NCI-H2107 (cell line): Measurements from ENCODE around the gene DPYD.

Experiments
- DNase-seq: peaks from one replicate; lab custom pipeline; 2025; lab: John Stamatoyannopoulos, UW

The DPYD gene

DNA sequence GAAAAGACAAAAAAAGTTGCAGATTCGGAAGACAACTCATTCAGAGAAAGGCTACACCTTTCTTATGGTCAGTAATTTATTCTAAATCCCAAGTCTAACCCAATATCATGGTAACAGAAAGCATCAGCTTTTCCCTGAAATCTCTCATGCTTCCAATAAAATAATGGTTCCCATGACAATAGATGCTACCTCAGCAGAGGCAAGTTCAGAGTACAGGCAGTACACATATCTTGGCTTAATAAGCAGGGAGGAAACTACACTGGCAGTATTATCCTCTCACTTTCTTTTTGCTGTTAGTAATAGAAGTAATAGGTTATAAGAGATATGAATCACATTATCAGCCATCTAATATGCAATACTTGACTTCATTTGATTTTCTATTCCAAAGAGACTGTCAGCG is 137.1 kb downstream of the DPYD start:
- no peak for DNase-seq

DNA sequence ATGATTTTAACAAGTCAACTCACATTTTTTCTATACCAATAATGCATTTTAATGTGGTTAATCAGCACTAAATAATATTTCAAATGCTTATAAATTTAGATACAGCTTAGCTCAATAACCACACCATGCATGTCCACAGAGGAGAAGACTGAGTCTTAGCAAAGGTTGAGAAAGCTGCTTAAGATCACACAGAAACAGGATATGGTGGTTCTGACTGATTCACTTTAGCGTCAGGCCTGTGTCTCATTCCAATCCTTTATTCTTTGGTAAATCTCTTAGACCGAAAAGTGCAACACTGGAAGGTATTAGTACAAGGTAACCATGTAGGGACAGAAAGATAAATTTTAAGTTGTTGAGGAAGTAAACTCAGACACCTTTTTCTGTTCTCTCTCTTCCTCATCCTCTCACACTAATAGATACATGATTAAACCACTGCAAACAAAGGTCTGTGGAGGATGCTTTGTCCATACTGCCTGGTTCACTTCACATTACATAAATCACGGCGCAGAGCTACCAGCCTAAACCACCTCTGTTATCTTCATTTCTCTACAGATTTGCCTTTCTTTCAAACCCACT is 139.0 kb downstream of the DPYD start:
- DNase-seq, result no peak

DNA sequence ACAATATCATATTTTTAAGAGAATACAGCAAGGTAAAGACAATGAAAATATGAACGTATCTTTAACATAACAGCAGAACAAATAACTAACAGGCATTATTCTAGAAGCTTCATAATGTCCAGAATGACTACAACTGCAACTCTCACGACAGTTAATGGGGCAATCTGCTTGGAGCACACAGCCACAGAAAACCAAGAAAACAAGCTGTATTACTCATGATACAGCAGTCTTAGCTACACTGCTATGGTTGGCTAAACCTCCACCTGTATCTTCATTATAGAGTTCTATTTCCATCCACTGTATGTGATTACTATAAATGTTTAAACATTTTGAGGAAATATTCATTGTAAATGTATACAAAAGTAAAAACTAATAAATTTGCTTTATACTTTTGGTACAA is 139.9 kb downstream of the DPYD start:
- DNase-seq, result no peak

DNA sequence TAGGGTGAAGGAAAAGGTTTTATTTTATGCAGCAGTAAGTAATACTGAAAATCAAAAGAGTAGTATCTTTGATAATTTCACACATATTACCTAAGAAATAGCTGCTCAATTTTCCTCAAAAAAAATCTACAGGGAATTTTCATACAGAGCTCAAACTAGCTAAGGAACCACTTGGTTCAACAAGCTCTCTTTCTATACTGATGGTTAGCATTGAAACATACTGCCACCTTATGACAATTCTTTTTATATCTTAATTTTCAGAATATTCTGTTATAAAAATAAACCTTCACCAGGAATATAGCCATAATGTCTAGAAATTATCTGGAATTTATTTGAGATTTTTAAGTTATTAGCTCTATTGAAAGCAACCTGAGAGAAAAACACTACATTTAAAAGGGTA is 142.1 kb downstream of the DPYD start:
- no peak for DNase-seq

DNA sequence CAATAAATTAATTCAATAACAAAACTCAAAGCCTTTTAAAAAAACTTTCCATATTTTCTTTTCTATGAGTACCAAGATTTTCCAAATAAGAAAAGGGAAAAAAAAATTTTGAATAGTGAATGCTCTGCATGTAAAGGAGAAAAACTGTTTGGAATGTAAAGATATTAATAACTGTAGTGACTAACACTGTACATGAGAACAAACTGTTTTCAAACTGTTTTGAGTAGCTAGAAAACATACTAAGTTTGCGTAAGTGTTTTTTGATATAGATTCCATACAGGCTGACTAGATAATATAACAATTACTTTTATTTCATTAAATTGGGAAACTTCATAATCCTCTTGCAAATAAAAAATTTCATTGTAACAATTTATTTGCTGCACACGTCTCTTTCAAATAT is 150.5 kb downstream of the DPYD start:
- no peak for DNase-seq

DNA sequence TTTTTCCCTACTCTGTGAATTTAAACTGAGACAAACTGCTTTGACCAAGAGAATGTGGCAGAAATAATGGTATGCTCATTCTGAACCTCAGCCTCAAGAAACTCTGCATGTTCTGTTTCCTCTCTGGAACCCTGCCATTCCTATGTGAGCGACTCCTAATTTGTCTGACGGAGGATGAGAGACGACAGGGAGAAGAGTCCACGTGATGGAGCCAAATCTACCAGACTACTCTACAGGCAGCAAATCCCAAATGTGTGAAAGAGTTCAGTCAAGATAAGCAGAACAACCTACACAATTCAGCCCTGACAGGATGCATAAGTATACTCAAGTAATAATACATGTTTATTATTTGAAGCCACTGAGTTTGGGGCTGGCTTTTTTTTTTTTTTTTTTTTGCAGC is 153.5 kb downstream of the DPYD start:
- no peak for DNase-seq

DNA sequence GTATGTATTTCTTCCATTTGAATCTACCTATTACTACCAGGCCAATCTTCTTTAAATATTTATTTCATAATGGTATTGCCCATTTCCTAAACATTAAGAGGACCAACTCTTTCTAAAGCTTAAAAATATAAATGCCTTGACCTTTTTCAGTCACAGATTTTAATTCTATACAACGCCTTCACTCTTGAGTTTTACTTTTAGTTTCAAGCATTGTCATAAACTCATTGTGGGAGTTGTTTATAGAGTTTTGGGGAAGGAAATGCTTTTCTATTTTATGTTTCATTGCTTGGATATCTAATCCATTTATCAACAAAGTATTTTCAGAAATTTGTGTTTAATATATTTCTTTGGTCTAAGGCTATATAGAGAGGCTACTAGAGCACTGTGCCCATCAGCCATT is 155.8 kb downstream of the DPYD start:
- no peak for DNase-seq

DNA sequence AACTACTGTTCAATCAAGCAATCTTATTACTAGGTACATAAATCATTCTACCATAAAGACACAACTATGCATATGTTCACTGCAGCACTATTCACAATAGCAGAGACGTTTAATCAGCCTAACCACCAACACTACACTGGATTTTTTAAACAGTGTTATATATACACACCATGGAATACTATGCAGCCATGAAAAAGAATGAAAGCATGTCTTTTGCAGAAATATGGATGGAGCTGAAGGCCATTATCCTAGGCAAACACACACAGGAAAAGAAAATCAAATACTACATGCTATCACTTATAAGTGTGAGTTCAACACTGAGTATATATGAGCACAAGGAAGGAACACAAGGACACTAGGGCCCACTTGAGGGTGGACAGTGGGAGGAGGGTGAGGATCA is 159.2 kb downstream of the DPYD start:
- no peak for DNase-seq

DNA sequence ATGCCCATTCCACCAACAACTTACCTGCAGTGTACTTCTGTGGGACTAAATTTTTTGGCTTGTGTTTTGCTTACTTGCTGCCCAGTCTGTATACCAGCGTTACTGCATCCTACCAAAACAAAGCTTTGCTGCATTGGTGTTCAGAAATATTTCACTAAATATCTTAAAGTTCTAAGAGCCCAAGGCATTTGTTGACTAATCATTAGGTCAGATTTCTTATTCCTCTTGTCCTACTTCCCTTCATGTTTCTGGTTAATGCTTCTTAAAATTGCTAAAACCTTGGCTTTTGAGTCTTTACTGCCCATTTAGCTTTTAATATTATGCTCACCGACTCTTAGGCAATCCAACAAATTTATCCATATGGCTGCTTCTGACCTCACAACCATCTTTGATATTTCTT is 161.8 kb downstream of the DPYD start:
- no peak for DNase-seq

DNA sequence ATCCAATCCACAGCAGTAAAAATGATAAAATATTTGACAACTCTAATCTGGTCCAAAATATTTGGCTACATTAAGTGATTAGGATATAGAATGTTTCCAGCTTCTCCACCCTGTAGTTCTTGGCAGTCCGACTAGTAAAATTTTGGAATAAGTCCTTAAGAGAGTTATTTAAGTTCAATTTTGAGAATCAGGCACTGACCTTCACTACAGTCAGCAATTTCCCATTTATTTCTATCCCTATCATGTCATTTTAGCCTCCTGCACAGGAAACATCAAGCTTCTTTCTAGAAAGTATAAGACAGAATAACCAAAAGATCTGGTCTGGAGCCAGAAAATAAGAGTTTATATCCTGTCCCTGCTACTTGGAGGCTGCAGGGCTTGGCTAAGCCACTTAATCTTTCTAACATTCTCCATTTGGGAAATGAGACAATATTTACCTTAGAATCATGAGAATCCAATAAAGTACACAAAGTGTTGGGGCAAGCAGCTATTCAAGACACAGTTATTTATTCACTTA is 162.2 kb downstream of the DPYD start:
- no peak for DNase-seq

DNA sequence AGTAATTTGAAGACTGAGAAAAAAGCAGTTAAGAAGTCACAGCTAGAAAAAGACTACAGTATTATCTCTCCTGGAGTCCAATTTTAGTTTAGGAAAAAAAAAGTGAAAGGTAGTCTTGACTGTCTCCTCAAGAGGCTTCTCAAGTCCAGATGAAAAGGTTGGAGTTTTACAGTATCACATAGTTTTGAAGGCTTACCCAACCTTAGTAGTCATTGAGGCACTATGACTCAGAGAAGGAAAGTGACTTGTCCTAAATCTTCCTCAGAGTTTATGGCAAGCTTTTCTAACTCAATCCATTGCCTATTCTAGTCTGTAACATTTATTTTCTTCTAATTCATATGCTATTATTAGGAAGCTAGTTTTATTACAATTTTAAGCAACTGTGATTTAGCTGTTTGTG is 174.9 kb downstream of the DPYD start:
- no peak for DNase-seq

DNA sequence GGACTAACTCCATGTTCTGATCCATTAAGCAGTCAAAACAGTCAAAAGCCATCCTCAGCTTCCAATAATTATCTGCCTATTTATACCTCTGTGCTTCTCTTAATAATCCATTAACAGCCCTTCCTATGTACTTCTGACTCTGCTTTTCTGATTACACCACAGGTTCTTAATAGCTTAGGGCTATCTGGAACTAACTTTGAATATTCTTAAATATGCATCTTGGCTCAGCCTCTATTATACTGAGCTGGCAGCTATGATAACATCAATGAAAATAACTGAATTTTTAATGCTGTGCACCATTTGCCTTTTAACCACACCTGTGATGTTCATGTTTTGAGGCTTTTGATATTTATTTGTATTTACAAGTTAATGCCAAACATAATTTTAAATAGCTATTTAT is 175.9 kb downstream of the DPYD start:
- DNase-seq, result no peak

DNA sequence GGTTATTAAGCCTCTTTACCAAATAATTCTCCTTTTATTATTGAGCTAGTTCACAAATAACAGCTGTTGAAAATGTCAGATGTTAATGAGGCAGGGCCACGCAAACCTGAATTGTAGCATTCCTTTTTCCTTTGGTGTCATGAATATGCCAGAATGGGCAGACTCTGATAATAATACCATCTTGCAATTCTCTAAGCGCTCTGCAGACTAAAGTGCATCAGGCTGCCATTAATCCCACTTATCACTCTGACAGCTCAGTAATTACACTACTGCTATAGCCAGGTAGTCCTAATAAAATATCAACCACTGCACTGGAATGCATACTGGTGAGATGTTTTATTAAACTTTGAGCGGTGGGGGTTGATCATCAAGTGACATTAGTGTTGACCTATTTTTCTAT is 177.7 kb downstream of the DPYD start:
- no peak for DNase-seq

DNA sequence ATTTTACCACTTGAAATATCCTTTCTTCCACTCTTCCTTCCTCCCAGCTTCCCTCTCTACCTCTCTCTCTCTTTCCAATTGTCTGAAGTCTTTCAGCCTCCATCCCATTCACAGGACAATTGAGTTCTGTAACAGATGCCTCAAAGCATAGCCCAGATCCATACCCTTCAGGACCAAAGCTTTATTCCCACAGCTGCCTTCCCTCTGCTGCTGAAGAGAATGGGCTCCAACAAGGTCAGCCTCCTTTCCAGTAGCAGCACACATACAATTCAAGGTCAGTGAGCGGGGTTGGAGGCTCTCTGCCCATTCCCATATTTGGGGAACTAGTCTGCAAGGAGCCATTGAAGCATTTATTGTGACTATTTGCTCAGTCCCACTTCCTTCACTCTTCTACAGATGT is 179.9 kb downstream of the DPYD start:
- DNase-seq, result no peak

DNA sequence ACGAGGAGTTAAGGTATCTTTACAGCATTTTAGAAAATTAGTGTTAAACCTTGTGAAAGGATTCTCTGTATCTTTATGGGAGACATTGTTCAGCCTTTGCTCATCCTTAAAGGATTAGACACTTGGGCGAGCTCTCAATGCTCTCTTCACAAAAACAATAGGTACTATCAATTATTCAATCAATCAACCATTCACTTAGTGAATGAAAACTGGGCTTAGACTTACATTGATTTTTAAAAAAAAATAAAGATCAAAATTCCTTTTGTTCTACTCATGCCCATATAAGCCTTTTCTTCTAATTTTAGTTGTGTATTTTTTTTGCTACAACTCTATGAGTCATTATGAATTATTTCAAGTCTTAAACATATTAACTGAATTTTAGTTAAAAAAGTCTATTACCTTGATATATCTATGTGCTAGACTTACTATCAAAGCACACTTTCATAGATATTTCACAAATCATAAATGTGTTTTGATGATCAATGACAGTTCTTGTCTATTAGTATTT is 181.2 kb downstream of the DPYD start:
- no peak for DNase-seq

DNA sequence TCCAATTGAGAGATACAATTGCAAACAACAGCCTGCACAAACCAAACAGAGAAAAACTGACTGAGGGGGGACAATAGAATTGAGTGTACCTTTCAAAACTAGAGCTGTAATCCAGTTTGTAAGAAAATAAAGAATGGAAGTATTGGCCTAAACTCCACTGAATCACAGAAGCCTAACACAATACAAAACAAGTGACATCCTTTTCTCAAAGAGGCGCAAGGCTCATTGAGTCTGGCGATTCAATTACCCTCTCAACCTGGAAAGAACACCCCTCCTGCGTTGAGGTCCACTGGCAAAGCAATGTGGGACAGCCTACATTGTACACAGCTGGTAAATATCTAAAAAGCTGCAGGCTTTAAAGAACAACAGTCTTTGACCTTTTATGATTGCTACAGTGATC is 182.6 kb downstream of the DPYD start:
- no peak for DNase-seq

DNA sequence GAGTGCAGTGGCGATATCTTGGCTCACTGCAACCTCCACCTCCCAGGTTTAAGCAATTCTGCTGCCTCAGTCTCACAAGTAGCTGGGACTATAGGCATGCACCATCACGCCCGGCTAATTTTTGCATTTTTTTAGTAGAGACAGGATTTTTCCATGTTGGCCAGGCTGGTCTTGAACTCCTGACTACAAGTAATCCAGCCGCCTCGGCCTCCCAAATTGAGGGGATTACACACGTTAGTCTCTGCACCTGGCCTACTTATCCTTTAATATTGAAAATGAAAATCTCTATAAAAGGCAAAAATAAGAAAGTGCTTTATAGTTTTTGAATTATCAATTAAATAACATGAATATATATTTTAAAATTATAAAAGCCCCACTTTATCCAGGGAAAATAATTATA is 190.6 kb downstream of the DPYD start:
- DNase-seq, result no peak

DNA sequence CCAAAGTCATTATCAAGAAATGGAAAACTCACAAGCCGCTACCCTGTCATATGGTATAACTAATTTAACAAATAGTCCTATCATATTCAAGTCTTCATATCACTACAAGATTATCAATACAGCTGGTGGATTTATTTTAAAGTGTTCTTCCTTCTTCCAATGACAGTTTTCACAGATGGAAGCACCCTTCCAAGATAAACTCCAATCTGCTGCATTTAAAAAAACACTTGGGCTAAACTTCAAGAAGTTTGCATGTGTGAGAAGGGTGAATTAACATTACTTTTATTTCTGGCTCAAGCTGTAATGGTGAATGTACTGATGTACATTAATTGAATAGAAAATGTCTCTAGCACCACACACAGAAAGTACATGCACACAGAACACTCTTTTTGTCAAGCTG is 192.4 kb downstream of the DPYD start:
- DNase-seq, result no peak

DNA sequence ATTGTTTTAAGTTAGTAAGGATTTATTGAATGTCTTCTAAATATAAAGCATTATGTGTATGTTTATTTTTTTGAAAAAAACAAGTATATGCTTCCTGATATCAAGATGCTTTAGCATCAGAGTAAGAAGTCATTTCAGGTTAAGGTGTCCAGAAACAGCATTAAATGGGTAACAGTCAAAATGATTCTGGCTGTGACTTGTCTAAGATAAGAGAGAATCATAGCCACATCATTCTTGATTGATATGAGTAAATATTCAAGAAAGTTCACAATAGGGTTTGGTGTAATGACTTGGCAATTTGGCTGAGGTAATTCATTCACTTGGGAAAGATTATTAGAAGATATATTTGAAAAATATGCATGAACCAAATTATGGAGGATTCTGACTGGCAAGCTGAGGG is 193.8 kb downstream of the DPYD start:
- DNase-seq, result no peak

DNA sequence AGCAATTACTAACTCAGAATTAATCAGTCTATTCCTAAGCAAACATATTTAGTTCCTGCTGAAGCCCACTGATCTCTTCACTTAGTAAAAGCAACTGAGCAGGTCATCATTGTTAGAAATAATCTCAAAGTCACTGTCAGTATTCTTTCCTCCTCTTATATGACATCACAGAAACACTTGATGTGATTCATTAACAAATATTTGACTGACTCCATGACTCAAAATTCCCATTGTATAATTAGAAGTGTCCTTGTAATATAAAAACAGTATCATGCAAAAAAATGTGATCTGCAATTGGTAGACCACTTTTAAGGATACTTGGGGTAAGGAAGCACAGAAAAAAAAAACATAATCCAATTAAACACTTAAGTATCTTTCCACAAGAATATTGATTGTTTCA is 194.4 kb downstream of the DPYD start:
- DNase-seq, result no peak

DNA sequence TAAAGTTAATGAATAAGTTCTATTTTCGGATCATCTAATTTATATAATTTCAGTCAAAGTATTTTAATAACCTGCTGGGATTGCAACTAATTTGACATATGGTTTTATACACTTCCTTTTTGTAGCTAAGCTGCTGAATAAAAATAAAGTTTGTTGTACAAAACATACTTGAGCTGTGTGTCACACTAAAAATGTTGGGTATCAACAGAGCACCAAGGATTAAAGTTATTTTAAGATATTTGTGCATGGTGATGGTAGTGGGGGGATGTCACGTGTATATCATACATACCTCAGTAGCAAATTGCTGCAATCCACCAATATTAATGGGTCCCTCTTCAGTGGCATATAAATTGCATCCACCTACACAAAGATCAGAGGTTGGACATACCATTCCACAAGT is 199.6 kb downstream of the DPYD start:
- no peak for DNase-seq

DNA sequence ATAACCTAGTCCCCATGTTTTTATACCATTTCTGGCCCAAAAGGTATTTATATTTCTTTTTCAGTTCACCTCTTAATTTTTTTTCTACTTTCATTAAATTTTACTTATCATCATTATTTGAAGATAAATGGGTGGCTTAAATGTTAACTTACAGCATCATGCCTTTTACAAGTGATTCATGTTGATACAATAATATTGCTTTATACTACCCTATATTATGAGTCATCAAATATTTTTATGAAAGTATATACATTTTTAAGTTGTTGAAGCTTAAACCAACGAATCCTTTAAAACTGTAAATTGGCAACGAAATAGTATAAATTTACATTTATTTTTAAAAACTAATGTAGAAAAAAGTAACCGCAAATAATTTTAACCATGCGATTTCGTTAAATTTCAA is 207.9 kb downstream of the DPYD start:
- DNase-seq, result no peak

DNA sequence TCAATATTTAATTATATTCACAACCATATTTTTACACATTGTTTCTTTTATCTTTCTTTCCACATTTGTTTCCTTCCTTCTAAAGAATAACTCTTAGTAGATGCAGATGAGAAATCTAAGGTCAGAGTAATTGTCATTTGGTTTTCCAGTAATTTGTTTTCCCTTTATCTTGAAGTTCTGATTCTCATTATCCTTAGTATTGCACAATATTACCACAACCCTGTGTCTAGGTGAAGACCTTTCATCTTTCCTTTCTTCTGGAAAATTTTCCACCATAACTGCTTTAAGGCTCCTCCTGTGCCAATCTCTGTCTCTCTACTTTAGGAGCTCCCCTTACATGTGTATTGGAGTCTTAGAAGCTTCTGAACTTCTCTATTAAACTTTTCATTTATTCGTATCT is 209.0 kb downstream of the DPYD start:
- no peak for DNase-seq

DNA sequence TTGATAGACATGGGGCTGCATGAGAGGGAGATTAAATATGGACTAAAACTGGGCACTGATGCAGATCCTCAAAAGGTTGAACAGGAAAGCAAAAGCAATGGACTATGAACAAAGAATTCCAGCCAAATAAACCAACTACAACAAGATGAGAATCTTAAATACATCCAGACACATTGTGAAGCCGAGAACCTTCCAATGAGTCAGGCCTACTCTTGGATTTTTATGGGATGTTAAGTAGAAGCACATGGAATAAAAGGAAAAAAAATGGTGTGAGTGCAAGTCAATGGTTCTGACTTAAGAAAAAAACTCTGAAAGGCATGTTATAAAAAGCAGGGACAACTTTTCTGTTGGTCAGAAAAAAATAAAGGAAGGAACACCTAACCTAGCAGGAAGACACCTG is 227.2 kb downstream of the DPYD start:
- no peak for DNase-seq

DNA sequence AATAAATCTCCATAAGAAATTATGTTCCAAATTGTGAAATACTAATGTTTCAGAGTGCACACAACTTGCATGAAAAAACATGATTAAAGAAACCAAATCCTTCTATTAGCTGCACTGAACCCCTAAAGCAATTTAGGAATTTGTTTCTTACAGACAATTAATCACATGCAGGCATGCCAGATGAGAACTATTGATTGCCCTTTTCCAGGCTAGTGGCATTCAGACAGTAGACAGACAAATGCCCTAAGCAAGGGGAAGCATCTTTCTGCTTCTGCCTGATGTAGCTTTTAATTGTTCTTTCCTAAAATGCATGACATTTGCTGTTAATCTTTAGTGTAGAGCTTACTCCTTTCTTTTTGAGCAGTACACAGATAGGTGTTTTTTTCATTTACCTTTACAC is 229.5 kb downstream of the DPYD start:
- no peak for DNase-seq
